CD1c-positive myeloid dendritic cell (primary cell): ENCODE data around the gene DTX2.
"Not testable (repeated sequence)": the region's sequence is repeated elsewhere in the genome, so short reads cannot be mapped to it uniquely, and the experiment has no call there.

Experiments used
- DNase-seq: peaks from one replicate; pipeline ENCODE4 v3.0.0-alpha.2; 2016; ENCODE audit errors: extremely low spot score

The DTX2 gene

GRCh38 chr7:76461464-76462101 lies at the start of gene DTX2:
DTX2 (plus strand) TSS chr7:76461709; CDS start chr7:76480510, 18,801 bp downstream.
- not testable (repeated sequence) for DNase-seq

DNA sequence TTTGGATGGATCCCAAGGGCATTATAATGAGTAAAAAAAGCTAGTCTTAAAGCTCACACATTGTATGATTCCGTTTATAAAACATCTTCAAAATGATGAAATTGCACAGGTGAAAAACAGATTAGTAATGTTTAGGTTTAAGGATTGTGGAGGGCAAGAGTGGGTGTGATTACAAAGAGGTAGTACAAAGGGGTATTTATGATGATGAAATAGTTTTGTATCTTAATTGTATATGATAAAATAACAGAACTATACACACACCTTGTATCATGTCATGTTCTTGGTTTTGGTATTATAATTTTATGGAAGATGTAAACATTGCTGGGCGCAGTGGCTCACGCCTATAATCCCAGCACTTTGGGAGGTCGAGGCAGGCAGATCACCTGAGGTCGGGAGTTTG lies 49.3 kb upstream of the DTX2 start:
- DNase-seq = no peak

DNA sequence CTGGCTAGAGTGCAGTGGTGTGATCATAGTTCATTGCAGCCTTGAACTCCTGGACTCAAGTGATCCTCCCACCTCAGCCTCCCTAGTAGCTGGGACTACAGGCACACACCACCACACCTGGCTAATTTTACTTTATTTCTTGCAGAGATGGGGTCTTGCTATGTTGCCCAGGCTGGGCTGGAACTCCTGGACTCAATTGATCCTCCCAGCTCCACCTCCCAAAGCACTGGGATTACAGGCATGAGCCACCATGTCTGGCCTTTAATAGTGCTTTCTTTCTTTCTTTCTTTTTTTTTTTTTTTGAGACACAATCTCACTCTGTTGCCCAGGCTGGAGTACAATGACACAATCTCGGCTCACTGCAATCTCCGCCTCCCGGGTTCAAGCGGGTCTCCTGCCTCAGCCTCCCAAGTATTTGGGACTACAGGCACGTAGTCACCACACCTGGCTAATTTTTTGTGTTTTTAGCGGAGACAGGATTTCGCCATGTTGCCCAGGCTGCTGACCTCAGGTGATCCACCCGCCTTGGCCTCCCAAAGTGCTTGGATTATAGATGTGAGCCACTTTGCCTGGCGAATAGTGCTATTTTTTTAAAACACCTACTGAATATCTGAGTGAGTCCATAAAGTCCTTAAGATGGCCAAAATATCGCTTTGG lies 43.7 kb upstream of the DTX2 start:
- not testable (repeated sequence) for DNase-seq

DNA sequence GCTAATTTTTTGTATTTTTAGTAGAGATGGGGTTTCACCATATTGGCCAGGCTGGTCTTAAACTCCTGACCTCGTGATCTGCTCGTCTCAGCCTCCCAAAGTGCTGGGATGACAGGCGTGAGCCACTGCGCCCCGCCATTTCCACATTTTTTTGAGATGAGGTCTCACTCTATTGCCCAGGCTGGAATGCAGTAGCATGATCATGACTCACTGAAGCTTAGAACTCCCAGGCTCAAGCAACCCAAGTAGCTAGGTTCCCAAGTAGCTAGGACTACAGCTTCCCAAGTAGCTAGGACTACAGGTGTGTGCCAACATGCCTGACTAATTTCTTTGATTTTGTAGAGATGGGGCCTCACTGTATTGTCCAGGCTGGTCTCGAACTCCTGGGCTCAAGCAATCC lies 40.4 kb upstream of the DTX2 start:
- DNase-seq = not testable (repeated sequence)

- DNase-seq = no peak
Observed at GRCh38 chr7:76423666-76424412, 37.7 kb upstream of the DTX2 start.

- no peak for DNase-seq
Observed at GRCh38 chr7:76424413-76425111, 36.9 kb upstream of the DTX2 start, which contains the start of gene ZP3. ZP3 (plus strand) TSS chr7:76424950; CDS start chr7:76424965, 15 bp downstream.

DNA sequence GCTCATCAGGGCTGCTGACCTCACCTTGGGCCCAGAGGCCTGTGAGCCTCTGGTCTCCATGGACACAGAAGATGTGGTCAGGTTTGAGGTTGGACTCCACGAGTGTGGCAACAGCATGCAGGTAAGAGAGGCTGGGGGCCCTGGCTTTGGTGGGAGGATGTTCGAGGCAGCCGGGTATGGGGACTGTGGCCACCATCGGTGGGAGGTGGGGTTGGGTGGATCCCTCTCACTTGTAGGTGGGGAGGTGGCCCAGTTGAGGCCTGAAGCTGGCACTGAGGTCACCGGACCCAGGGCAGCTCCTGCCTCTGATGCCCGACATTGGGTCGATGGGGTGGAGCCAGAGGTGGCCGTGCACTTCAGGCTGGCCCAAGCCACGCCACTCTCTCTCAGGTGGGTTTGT lies 36.4 kb upstream of the DTX2 start:
- no peak for DNase-seq

DNA sequence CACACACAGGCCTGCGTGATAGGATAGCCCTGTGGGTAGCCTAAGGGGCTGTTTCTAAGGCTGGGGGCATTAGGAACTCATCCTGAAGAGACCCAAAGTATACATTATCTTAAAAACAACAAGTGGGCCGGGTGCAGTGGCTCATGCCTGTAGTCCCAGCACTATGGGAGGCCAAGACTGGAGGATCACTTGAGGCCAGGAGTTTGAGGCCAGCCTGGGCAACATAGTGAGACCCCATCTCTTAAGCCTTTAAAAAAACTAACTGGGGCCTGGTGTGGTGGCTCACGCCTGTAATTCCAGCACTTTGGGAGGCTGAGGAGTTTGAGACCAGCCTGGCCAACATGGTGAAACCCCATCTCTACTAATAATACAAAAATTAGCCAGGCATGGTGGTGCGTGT lies 36.0 kb upstream of the DTX2 start:
- DNase-seq = not testable (repeated sequence)

- DNase-seq = no peak
Observed at GRCh38 chr7:76426246-76426645, 35.3 kb upstream of the DTX2 start.

DNA sequence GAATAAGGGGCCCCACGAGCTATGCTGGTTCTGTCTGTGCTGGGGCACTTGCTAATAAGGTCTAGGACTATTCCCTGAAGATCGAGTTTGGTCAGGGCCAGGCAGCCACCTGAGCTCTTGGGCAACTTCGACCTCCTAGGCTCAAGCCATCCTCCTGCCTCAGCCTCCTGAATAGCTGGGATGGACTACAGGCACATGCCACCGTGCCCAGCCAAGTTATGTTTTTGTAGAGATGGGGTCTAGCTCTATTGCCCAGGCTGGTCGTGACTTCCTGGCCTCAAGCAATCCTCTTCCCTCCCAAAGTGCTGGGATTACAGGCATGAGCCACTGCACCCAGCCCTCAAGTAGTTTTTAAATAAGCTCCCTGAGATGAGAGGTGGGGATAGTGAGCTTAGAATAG lies 33.9 kb upstream of the DTX2 start:
- no peak for DNase-seq

DNA sequence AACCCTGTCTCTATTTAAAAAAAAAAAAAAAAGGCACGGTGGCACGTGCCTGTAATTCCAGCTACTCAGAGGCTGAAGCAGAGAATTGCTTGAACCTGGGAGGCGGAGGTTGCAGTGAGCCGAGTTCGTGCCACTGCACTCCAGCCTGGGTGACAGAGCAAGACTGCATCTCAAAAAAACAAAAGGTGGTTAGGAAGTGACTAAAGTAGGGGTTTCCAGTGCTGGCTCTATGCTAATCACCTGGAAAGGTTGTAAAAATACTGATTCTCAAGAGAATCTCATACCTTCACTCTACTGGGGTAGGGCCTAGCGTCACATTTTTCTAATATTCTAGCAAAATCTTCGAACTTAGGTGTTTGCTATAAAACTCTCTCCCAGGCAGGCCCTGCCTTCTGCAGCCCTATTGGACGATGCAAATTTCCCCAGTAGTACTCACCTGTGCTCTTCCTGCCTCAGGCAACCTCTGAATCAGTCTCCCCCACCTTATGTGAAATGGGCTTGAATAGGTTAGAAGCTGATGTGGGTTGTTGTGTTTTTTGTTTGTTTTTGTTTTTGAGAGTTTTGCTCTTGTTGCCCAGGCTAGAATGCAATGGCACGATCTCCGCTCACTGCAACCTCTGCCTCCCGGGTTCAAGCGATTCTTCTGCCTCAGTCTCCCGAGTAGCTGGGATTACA lies 33.2 kb upstream of the DTX2 start:
- no peak for DNase-seq

DNA sequence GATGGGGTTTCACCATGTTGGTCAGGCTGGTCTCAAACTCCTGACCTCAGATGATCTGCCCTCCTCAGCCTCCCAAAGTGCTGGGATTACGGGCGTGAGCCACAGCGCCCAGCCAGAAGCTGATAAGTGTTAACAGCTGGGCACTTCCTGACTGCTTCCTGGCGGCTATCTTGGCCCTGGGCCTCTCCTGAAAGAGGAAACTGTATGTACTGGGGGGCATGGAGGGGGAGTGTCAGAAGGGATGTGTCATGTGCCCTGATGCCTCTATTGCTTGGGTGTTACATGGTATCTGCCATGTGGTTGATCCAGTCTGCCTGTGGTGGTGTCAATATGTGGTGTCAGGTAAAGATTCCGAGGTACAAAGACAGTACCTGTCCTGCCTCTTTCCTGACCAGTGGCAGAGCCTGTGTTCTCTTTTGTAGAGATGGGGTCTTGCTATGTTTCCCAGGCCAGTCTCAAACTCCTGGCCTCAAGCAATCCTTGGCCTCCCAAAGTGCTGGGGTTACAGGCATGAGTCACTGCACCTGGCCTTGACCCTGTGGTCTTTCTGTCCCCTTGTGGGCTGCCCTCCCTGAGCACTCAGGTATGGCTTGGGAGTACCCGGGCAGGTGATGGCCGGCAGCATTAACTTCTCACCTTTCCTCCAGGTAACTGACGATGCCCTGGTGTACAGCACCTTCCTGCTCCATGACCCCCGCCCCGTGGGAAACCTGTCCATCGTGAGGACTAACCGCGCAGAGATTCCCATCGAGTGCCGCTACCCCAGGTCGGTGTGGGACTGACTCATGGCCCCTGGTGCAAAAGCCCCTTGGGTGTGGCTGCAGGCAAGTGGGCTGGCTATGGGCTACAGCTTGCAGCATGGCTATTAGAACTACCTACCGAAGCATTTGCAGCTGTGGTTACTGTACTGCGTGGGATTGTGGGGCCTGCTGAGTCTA lies 32.4 kb upstream of the DTX2 start:
- peak; percentile 26 for DNase-seq

GRCh38 chr7:76430211-76430610 lies 31.3 kb upstream of the DTX2 start:
- DNase-seq = no peak

DNA sequence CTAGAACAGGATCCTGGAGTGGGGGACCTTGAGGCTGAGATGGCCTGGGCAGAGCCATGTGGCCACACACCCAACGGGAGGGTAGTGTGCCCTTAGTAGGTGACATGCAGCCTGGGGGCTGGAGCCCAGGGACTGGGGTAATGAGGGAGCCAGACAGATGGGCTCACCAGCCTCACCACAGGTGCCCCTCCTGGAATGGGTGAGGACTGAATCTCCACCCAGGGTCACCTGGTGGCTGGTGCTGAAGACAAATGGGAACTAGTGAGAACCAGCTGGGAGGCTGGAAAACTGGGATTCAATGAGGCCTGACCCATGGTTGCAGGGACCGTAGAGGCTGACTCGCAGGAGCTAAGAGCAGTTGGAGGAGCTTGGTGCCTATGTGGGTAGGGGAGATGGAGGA lies 30.7 kb upstream of the DTX2 start:
- DNase-seq = no peak

- DNase-seq = peak; percentile 80
Observed at GRCh38 chr7:76437873-76438272, 23.6 kb upstream of the DTX2 start.

GRCh38 chr7:76439120-76439888 lies 22.2 kb upstream of the DTX2 start:
- not testable (repeated sequence) for DNase-seq

- not testable (repeated sequence) for DNase-seq
Observed at GRCh38 chr7:76440404-76440803, 21.1 kb upstream of the DTX2 start.

GRCh38 chr7:76441792-76442191 lies 19.7 kb upstream of the DTX2 start:
- not testable (repeated sequence) for DNase-seq

GRCh38 chr7:76442664-76443446 lies 18.7 kb upstream of the DTX2 start:
- not testable (repeated sequence) for DNase-seq
